WTC11 (cell line): ENCODE measurements around the gene ADAMTS9. TPM values are rescaled to one million over a fixed set of nuclear protein-coding genes. Genes with fewer than 3 reads are reported as not detected.

Experiments
- ATAC-seq: fragments of 200-7000 bp; cut with Tn5 transposase; 2 replicates; pipeline ENCODE4 v1.10.0; 2021; ENCODE audit warnings: mild to moderate bottlenecking, moderate library complexity
- CTCF ChIA-PET: fragments of 300-600 bp; sonication (Branson Sonifier 250); formaldehyde crosslinking; loops from one replicate; lab custom pipeline; 2021; ENCODE audit warnings: antibody characterized with exemption; lab: Charles Lee
- POLR2A ChIA-PET: fragments of 350-600 bp; sonication (Branson Sonifier 250); formaldehyde crosslinking; loops from one replicate; lab custom pipeline; 2021; ENCODE audit warnings: antibody characterized with exemption; lab: Charles Lee
- DNase-seq: peaks from one replicate; pipeline ENCODE4 v3.0.0; 2021; ENCODE audit warnings: low spot score
- H3K27ac Mint-ChIP-seq: 2 replicates; pipeline ENCODE4 v1.8.0; 2021; ENCODE audit warnings: mixed read lengths
- H3K27me3 Mint-ChIP-seq: 2 replicates; pipeline ENCODE4 v1.8.0; 2021; ENCODE audit warnings: low read depth, mild to moderate bottlenecking, moderate library complexity, mixed read lengths
- H3K36me3 Mint-ChIP-seq: 2 replicates; pipeline ENCODE4 v1.8.0; 2021; ENCODE audit warnings: mixed read lengths
- H3K4me1 Mint-ChIP-seq: 2 replicates; pipeline ENCODE4 v1.8.0; 2022; ENCODE audit warnings: mixed read lengths
- H3K4me3 Mint-ChIP-seq: 2 replicates; pipeline ENCODE4 v1.8.0; 2021; ENCODE audit warnings: mild to moderate bottlenecking, moderate library complexity, mixed read lengths
- H3K9me3 Mint-ChIP-seq: 2 replicates; pipeline ENCODE4 v1.8.0; 2021; ENCODE audit warnings: mixed read lengths
- FOXJ3 ChIP-seq: sonication (generic); formaldehyde crosslinking; IDR thresholded peaks from 2 replicates; pipeline ENCODE4 v1.9.0; 2021; ENCODE audit warnings: missing genetic modification reagents, mild to moderate bottlenecking, borderline replicate concordance
- FOXK1 ChIP-seq: sonication (generic); formaldehyde crosslinking; IDR thresholded peaks from 2 replicates; pipeline ENCODE4 v1.8.0; 2022; ENCODE audit warnings: mild to moderate bottlenecking, moderate library complexity, missing genetic modification reagents
- GRHL2 ChIP-seq: fragments of 250-450 bp; sonication (Bioruptor Pico); IDR thresholded peaks from 2 replicates; pipeline ENCODE4 v1.8.0; 2022; ENCODE audit warnings: mild to moderate bottlenecking, moderate library complexity; ENCODE audit not compliant: insufficient replicate concordance, severe bottlenecking
- IRF2 ChIP-seq: sonication (generic); formaldehyde crosslinking; IDR thresholded peaks from 2 replicates; pipeline ENCODE4 v1.8.0; 2022; ENCODE audit warnings: low read depth, missing genetic modification reagents, borderline replicate concordance
- NFYB ChIP-seq: sonication (generic); formaldehyde crosslinking; conservative IDR thresholded peaks from 2 replicates; pipeline ENCODE4 v1.8.0; 2022; ENCODE audit warnings: low read depth, missing genetic modification reagents
- OVOL2 ChIP-seq: fragments of 250-450 bp; sonication (Bioruptor Pico); IDR thresholded peaks from 2 replicates; pipeline ENCODE4 v1.9.0; 2021; ENCODE audit warnings: mild to moderate bottlenecking, borderline replicate concordance
- RORB ChIP-seq: fragments of 250-450 bp; sonication (Bioruptor Pico); IDR thresholded peaks from 2 replicates; pipeline ENCODE4 v1.9.0; 2021; ENCODE audit warnings: mild to moderate bottlenecking
- SP1 ChIP-seq: sonication (generic); formaldehyde crosslinking; conservative IDR thresholded peaks from 2 replicates; pipeline ENCODE4 v1.8.1; 2022; ENCODE audit warnings: missing genetic modification reagents
- TEAD1 ChIP-seq: sonication (generic); formaldehyde crosslinking; IDR thresholded peaks from 2 replicates; pipeline ENCODE4 v1.8.0; 2022; ENCODE audit warnings: mild to moderate bottlenecking, missing genetic modification reagents
- TP53 ChIP-seq: sonication (generic); formaldehyde crosslinking; IDR thresholded peaks from 2 replicates; pipeline ENCODE4 v1.8.1; 2023; ENCODE audit warnings: mild to moderate bottlenecking, missing genetic modification reagents
- ZBTB21 ChIP-seq: sonication (generic); formaldehyde crosslinking; IDR thresholded peaks from 2 replicates; pipeline ENCODE4 v1.8.1; 2023; ENCODE audit warnings: mild to moderate bottlenecking, missing genetic modification reagents, borderline replicate concordance
- ZNF121 ChIP-seq: sonication (generic); formaldehyde crosslinking; IDR thresholded peaks from 2 replicates; pipeline ENCODE4 v1.8.0; 2023; ENCODE audit warnings: missing genetic modification reagents
- ZNF232 ChIP-seq: sonication (generic); formaldehyde crosslinking; IDR thresholded peaks from 2 replicates; pipeline ENCODE4 v1.8.0; 2022; ENCODE audit warnings: mild to moderate bottlenecking, missing genetic modification reagents
- ZNF532 ChIP-seq: fragments of 250-450 bp; sonication (Bioruptor Pico); IDR thresholded peaks from 2 replicates; pipeline ENCODE4 v1.9.0; 2021; ENCODE audit warnings: mild to moderate bottlenecking, borderline replicate concordance
- total RNA-seq: library from RNA; stranded (reverse); gene quantifications from 3 replicates; pipeline ENCODE4 v1.2.3, GENCODE V29; 2021
- TF ChIP-seq, protein P1 (sequence below): sonication (generic); formaldehyde crosslinking; IDR thresholded peaks from 2 replicates; pipeline ENCODE4 v1.8.0; 2022; ENCODE audit warnings: mild to moderate bottlenecking, missing genetic modification reagents
- TF ChIP-seq, protein P2 (sequence below): sonication (generic); formaldehyde crosslinking; IDR thresholded peaks from 2 replicates; pipeline ENCODE4 v1.8.0; 2022; ENCODE audit warnings: mild to moderate bottlenecking, missing genetic modification reagents
- TF ChIP-seq, protein P3 (sequence below): sonication (generic); formaldehyde crosslinking; IDR thresholded peaks from 2 replicates; pipeline ENCODE4 v1.8.1; 2023; ENCODE audit warnings: mild to moderate bottlenecking, missing genetic modification reagents, borderline replicate concordance

Gene ADAMTS9
- total RNA-seq, 1 experiment from 2014 or later = 3.1 TPM

GRCh38 chr3:64685331-64685799, 2.4 kb downstream of the ADAMTS9 start:
- CTCF ChIA-PET = no interaction called here

GRCh38 chr3:64684715-64685261, 3.0 kb downstream of the ADAMTS9 start:
- H3K27me3 Mint-ChIP-seq = peaks cover 88% of the 10 kb centered on the region
- H3K36me3 Mint-ChIP-seq = no peaks in the 10 kb centered on the region
- H3K4me1 Mint-ChIP-seq = peaks cover 69% of the 10 kb centered on the region
- peak; percentile 54 for DNase-seq
- ChIA-PET CTCF (no interaction called here), POLR2A (no interaction called here)
- no peaks in the 10 kb centered on the region for H3K9me3 Mint-ChIP-seq
- H3K4me3 Mint-ChIP-seq = peak overlapping the region; percentile 87
- ATAC-seq = peak; percentile 3
- TF ChIP-seq FOXK1 (CRISPR knock-in tag) (peak; percentile 71; the same call in 1 of the 2 replicates), ZNF532 (CRISPR knock-in tag) (no peak), IRF2 (CRISPR knock-in tag) (no peak), GRHL2 (CRISPR knock-in tag) (no peak), RORB (CRISPR knock-in tag) (no peak)
- TF ChIP-seq, protein P1, sequence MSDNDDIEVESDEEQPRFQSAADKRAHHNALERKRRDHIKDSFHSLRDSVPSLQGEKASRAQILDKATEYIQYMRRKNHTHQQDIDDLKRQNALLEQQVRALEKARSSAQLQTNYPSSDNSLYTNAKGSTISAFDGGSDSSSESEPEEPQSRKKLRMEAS (CRISPR knock-in tag) = 0 out of 2 replicates have a peak, but pooled peaks have one; percentile 14
- H3K27ac Mint-ChIP-seq = no peak overlapping the region

More at GRCh38 chr3:64685331-64685799, 2.4 kb downstream of the ADAMTS9 start:
- Mint-ChIP-seq H3K9me3 (no peaks in the 10 kb centered on the region), H3K27me3 (peaks cover 88% of the 10 kb centered on the region), H3K4me3 (peak overlapping the region; percentile 87), H3K4me1 (peaks cover 70% of the 10 kb centered on the region), H3K27ac (no peak overlapping the region), H3K36me3 (no peaks in the 10 kb centered on the region)
- DNase-seq (no peak), ATAC-seq (no peak)
- TF ChIP-seq SP1 = no peak
- peak; percentile 64; the same call in 1 of the 2 replicates for TF ChIP-seq ZNF232 (CRISPR knock-in tag)
- no peak for TF ChIP-seq TP53
- no peak for TF ChIP-seq ZBTB21 (CRISPR knock-in tag)
- TF ChIP-seq, protein P2, sequence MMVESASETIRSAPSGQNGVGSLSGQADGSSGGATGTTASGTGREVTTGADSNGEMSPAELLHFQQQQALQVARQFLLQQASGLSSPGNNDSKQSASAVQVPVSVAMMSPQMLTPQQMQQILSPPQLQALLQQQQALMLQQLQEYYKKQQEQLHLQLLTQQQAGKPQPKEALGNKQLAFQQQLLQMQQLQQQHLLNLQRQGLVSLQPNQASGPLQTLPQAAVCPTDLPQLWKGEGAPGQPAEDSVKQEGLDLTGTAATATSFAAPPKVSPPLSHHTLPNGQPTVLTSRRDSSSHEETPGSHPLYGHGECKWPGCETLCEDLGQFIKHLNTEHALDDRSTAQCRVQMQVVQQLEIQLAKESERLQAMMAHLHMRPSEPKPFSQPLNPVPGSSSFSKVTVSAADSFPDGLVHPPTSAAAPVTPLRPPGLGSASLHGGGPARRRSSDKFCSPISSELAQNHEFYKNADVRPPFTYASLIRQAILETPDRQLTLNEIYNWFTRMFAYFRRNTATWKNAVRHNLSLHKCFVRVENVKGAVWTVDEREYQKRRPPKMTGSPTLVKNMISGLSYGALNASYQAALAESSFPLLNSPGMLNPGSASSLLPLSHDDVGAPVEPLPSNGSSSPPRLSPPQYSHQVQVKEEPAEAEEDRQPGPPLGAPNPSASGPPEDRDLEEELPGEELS (CRISPR knock-in tag) = 0 out of 2 replicates have a peak, but pooled peaks have one; percentile 38
- TF ChIP-seq ZNF121 (CRISPR knock-in tag) = no peak
- no peak for TF ChIP-seq FOXJ3 (CRISPR knock-in tag)
- TF ChIP-seq, protein P1 (CRISPR knock-in tag) = 0 out of 2 replicates have a peak, but pooled peaks have one; percentile 12
- POLR2A ChIA-PET = no interaction called here

- Mint-ChIP-seq H3K27ac (no peak overlapping the region), H3K9me3 (no peaks in the 10 kb centered on the region), H3K36me3 (no peaks in the 10 kb centered on the region), H3K4me3 (peak overlapping the region; percentile 12; the same call in 1 of the 2 replicates), H3K27me3 (peaks cover 96% of the 10 kb centered on the region), H3K4me1 (peaks cover 73% of the 10 kb centered on the region)
- ChIA-PET POLR2A (no interaction called here), CTCF (interaction anchor here (0.9 to 3.6 kb wide), 4 partner anchors 106 to 152 kb away, joined by 4 to 13 read pairs (median 9); no protein-coding TSS in a partner anchor)
- DNase-seq = no peak
- no peak for TF ChIP-seq OVOL2 (CRISPR knock-in tag)
- peak; percentile 45; the same call in 1 of the 2 replicates for TF ChIP-seq TEAD1 (CRISPR knock-in tag)
- TF ChIP-seq FOXK1 (CRISPR knock-in tag) = peak; percentile 33; the same call in 1 of the 2 replicates
- TF ChIP-seq NFYB (CRISPR knock-in tag) = no peak
- TF ChIP-seq, protein P3, sequence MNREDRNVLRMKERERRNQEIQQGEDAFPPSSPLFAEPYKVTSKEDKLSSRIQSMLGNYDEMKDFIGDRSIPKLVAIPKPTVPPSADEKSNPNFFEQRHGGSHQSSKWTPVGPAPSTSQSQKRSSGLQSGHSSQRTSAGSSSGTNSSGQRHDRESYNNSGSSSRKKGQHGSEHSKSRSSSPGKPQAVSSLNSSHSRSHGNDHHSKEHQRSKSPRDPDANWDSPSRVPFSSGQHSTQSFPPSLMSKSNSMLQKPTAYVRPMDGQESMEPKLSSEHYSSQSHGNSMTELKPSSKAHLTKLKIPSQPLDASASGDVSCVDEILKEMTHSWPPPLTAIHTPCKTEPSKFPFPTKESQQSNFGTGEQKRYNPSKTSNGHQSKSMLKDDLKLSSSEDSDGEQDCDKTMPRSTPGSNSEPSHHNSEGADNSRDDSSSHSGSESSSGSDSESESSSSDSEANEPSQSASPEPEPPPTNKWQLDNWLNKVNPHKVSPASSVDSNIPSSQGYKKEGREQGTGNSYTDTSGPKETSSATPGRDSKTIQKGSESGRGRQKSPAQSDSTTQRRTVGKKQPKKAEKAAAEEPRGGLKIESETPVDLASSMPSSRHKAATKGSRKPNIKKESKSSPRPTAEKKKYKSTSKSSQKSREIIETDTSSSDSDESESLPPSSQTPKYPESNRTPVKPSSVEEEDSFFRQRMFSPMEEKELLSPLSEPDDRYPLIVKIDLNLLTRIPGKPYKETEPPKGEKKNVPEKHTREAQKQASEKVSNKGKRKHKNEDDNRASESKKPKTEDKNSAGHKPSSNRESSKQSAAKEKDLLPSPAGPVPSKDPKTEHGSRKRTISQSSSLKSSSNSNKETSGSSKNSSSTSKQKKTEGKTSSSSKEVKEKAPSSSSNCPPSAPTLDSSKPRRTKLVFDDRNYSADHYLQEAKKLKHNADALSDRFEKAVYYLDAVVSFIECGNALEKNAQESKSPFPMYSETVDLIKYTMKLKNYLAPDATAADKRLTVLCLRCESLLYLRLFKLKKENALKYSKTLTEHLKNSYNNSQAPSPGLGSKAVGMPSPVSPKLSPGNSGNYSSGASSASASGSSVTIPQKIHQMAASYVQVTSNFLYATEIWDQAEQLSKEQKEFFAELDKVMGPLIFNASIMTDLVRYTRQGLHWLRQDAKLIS (CRISPR knock-in tag) = no peak
- 0 out of 2 replicates have a peak, but pooled peaks have one; percentile 30 for TF ChIP-seq SP1
- ATAC-seq = 0 out of 2 replicates have a peak, but pooled peaks have one; percentile 0
Observed at GRCh38 chr3:64681827-64682226, 6.0 kb downstream of the ADAMTS9 start.
